Measurements from ENCODE around the gene FAM83D.
A peak's percentile ranks its signal among the peaks of the same experiment; 100 is the strongest.
"Not testable (repeated sequence)": the region's sequence is repeated elsewhere in the genome, so short reads cannot be mapped to it uniquely, and the experiment has no call there.

Gene FAM83D

DNA sequence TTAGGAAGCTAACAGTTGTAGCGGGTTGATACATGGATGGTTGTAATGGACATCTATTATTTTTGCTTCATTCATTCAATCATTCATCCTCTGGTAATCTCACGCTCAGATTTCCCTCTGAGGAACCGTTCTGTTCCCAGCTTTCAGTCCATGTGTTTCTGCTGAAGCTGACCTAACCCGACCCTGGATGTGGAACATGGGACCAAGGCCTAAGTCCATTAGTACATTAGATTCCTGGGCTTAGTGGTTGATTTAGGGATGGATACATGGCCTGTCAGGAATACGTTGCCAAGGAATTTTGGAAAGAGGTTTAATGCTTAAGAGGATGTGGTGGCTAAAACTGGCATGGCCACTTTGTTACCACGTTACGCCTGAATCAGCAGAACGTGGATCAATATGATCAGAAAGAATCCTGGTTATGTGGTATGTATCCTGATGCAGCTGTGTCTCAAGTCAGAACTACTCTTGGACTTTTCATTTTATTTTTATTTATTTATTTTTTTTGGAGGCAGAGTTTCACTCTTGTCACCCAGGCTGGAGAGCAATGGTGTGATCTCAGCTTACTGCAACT lies 31.8 kb downstream of the FAM83D start:
- H3K4me1 Mint-ChIP-seq (ENCODE audit: low read depth): peaks cover 16% of the 10 kb centered on the region
- no peaks in the 10 kb centered on the region for H3K9me3 Mint-ChIP-seq
- no peaks in the 10 kb centered on the region for H3K27me3 Mint-ChIP-seq (ENCODE audit: low read depth)
- no peak overlapping the region for H3K4me3 Mint-ChIP-seq
- no peak overlapping the region for H3K27ac Mint-ChIP-seq
- peaks cover 6% of the 10 kb centered on the region for H3K36me3 Mint-ChIP-seq (ENCODE audit: low read depth)

DNA sequence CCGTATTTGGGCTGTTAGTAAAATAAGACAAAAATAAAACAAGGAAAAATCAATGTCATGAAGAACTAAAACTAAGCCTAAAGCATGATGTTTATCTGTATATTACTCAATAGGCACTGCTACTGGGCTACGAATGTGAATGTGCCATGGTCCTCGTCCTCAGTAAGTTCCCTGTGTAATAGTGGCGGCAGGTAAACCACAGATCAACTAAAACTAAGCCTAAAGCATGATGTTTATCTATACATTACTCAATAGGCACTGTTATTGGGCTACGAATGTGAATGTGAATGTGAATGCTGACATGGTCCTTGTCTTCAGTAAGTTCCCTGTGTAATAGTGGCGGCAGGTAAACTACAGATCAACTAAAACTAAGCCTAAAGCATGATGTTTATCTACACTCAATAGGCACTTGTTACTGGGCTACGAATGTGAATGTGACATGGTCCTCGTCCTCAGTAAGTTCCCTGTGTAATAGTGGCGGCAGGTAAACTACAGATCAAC lies 34.0 kb downstream of the FAM83D start:
- Mint-ChIP-seq H3K36me3 (ENCODE audit: low read depth) (peaks cover 11% of the 10 kb centered on the region), H3K4me1 (ENCODE audit: low read depth) (peaks cover 25% of the 10 kb centered on the region)
- H3K27me3 Mint-ChIP-seq (ENCODE audit: low read depth); H3K9me3 Mint-ChIP-seq; H3K27ac Mint-ChIP-seq; H3K4me3 Mint-ChIP-seq: not testable (repeated sequence)

DNA sequence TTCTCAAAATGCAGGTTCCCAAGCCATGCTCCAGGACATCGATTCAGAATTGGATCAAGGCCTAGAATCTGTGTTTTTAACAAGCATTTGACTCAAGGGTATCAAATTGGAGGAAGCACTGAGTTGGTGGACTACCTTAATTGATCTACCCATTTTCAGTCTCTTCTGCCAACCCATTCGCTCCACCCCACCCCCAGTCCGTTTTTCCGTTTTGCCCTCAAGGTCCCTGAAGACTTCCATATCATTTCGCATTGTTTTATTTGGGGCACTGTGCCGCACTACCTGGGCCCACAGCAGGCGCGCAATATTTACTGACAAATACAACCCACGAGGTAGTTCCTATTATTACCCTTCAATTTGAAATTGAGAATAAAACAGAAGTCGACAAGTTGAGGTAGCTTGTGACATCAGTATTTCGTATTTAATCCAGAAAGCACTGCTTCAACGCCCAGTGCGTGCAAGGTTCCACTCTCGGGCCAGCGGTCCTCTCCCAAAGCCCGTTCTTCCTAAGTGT lies 35.4 kb downstream of the FAM83D start:
- peak overlapping the region; percentile 91 for H3K4me3 Mint-ChIP-seq
- H3K27ac Mint-ChIP-seq: peak overlapping the region; percentile 94
- H3K36me3 Mint-ChIP-seq (ENCODE audit: low read depth): peaks cover 12% of the 10 kb centered on the region
- H3K9me3 Mint-ChIP-seq: no peaks in the 10 kb centered on the region
- H3K4me1 Mint-ChIP-seq (ENCODE audit: low read depth): peaks cover 26% of the 10 kb centered on the region
- no peaks in the 10 kb centered on the region for H3K27me3 Mint-ChIP-seq (ENCODE audit: low read depth)

DNA sequence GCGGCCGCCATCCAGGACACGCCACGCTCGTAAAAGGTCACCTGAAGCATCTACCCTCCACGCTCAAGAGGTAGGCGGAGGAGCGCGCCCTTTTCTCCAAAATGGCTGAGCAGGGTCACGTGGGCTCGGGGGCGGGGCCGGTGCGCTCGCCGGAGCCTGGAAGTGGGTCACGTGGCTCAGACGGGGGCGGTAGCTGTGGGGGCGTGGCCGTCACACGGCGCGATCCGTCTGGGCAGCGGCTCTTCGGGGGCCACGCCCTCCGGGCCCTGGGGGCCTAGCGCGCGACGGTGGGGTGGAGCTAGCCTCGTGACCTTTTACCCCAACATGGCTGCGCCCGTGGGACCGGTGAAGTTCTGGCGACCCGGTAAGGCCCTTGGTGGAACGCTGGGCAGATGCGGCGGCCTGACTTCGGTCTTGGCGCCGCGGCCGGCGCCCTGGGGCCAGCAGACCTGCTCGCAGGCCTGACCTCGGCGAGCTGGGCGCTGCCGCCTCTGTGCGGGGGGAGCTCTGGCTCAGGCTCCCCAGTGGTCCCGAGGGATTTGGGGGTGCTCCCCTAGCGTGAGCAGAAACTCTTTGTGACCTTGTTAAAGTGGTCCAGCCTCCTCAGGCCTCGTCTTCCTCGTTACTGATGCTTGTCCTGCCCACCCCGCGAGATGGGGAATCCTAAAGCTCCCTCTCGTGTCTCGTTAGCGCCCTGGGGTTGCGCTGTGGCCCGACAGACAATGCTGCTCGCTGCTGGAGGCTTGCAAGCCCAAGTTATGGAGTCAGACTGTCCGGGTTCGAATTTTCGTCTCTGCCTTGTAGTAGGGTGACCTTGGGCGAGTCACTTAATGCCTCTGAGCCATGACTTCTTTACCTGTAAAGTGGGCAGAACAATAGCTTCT lies 36.1 kb downstream of the FAM83D start, which contains the start of gene DHX35:
TSS of gene DHX35 (plus strand) at position 301 of the 884 bp plus-strand sequence. CDS start at position 325, 24 bp downstream.
- Mint-ChIP-seq H3K36me3 (ENCODE audit: low read depth) (peaks cover 12% of the 10 kb centered on the region), H3K4me1 (ENCODE audit: low read depth) (peaks cover 26% of the 10 kb centered on the region), H3K27me3 (ENCODE audit: low read depth) (no peaks in the 10 kb centered on the region), H3K27ac (peak within 1 kb of the TSS; percentile 94), H3K4me3 (peak within 1 kb of the TSS; percentile 92), H3K9me3 (no peaks in the 10 kb centered on the region)

DNA sequence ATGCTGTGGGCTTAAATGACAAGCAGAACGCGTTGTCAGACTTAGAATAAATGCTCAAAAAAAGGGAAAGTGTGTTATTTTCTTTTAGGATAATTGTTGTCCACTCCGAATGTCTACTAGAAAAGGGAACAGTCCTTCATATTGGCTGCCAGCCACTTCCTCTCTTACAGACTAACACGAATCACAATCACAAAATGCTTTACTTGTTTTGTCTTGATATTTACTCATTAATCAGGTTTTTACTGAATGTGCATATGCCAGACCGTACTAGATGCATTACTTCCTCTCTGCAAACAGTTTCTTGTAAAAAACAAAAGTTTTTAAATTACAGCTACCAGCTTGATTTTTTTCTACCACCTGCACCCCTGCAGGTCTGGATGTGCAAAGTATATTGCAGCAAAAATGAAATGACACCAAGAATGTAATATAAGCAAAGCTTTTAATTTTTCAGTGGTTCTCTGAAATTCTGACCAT lies 36.7 kb downstream of the FAM83D start:
- H3K36me3 Mint-ChIP-seq (ENCODE audit: low read depth): peaks cover 12% of the 10 kb centered on the region
- peak overlapping the region; percentile 92 for H3K4me3 Mint-ChIP-seq
- no peaks in the 10 kb centered on the region for H3K27me3 Mint-ChIP-seq (ENCODE audit: low read depth)
- no peaks in the 10 kb centered on the region for H3K9me3 Mint-ChIP-seq
- H3K4me1 Mint-ChIP-seq (ENCODE audit: low read depth): peaks cover 28% of the 10 kb centered on the region
- H3K27ac Mint-ChIP-seq: peak overlapping the region; percentile 82

DNA sequence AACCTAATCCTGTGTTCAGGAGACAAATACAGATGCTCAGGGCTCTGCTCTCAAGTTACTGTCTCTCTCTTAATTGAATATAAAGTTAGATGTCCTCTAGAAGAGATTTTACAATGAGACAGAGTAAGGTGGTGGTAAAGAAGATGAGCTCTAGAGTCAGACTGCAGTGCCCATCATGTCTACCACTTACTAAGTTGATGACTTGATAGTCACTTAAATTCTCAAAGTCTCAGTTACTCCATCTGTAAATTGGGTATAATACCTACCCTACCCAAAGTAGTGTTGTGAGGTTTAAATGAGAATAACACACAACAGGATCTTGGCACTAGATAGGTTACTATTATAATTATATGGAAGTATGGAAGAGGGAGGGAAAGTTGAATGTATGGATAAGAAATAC lies 37.5 kb downstream of the FAM83D start:
- Mint-ChIP-seq H3K4me1 (ENCODE audit: low read depth) (peaks cover 28% of the 10 kb centered on the region), H3K27ac (no peak overlapping the region), H3K36me3 (ENCODE audit: low read depth) (peaks cover 12% of the 10 kb centered on the region), H3K9me3 (no peaks in the 10 kb centered on the region), H3K27me3 (ENCODE audit: low read depth) (no peaks in the 10 kb centered on the region), H3K4me3 (no peak overlapping the region)

DNA sequence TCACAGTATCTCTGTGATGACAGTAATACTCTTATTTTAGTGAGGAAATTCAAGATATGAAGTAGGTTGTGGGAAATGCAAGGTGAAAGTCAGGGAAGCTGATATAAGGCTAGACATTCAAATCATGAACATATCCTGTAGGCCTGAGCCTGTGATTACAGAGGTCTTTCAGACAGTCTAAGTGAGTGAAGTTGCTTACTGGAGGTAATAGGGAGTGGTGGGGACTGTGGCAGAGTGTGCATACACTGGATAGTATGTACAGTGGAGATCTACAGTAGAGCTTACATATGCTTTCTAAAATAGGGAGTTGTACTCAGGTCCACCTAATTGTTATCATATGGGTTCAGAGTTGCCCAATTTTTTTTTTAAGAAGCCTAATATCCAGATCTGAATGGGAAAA lies 39.0 kb downstream of the FAM83D start:
- Mint-ChIP-seq H3K27me3 (ENCODE audit: low read depth) (no peaks in the 10 kb centered on the region), H3K4me3 (no peak overlapping the region), H3K4me1 (ENCODE audit: low read depth) (peaks cover 28% of the 10 kb centered on the region), H3K36me3 (ENCODE audit: low read depth) (peaks cover 15% of the 10 kb centered on the region), H3K27ac (no peak overlapping the region), H3K9me3 (no peaks in the 10 kb centered on the region)

DNA sequence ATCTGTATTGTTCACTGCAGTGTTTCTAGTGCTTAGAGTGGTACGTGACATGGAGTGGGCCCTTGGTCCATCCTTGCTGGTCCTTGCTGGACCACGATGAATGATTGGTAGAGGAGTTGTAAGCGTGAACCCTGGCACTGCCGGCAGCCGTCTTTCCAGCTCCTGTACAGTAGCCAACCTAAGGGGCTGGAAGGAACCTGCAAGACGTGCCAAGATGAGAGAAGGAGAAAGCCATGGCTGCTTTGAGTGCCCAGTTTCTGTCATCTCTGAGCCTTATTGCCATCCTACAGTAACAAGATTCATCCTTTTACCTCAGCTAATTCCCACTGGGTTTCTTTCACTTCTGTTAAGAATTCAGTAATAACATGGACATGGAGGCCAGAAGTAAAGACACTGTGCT lies 41.9 kb downstream of the FAM83D start:
- Mint-ChIP-seq H3K4me3 (no peak overlapping the region), H3K9me3 (no peaks in the 10 kb centered on the region), H3K4me1 (ENCODE audit: low read depth) (peaks cover 13% of the 10 kb centered on the region), H3K27me3 (ENCODE audit: low read depth) (no peaks in the 10 kb centered on the region), H3K27ac (no peak overlapping the region), H3K36me3 (ENCODE audit: low read depth) (peaks cover 19% of the 10 kb centered on the region)

DNA sequence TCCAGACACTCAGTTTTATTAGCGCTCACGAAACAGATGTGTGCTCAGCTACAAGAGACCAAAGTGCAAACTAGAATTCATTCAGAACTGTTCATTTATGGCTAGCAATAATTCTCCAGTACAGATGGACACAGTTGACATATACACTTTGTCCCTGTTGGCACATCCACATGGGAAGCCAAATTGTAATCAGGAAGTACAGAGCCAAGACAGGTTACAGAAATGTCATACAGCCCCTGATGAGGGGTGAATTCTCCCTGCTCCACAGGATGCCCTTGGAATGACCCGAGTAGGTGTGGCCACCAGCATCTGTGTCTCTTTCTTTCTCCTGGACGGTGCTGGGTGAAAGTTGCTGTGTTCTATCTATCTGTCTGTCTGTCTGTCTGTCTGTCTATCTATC lies 43.5 kb downstream of the FAM83D start:
- no peaks in the 10 kb centered on the region for H3K9me3 Mint-ChIP-seq
- peaks cover 6% of the 10 kb centered on the region for H3K4me1 Mint-ChIP-seq (ENCODE audit: low read depth)
- no peak overlapping the region for H3K27ac Mint-ChIP-seq
- H3K4me3 Mint-ChIP-seq: no peak overlapping the region
- H3K36me3 Mint-ChIP-seq (ENCODE audit: low read depth): peaks cover 19% of the 10 kb centered on the region
- no peaks in the 10 kb centered on the region for H3K27me3 Mint-ChIP-seq (ENCODE audit: low read depth)

DNA sequence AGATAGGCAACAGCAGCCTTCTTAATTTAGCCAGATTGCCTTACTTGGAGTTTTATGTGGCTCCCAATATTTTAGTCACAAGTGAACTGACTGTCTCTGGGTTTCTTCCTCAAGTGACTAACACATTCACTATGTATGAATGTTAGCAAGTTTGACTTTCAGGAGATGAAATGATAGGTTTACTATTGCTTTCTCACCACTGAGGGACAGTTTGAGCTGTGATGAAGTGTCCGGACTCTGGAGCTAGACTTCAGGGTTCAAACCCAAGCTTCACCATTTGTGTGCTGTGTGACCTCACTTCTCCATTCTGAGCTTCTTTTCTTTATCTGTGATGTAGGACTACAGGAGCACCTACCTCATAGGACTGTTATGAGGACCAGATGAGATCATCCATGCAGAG lies 44.1 kb downstream of the FAM83D start:
- Mint-ChIP-seq H3K27ac (no peak overlapping the region), H3K4me1 (ENCODE audit: low read depth) (peaks cover 2% of the 10 kb centered on the region), H3K36me3 (ENCODE audit: low read depth) (peaks cover 15% of the 10 kb centered on the region)

DNA sequence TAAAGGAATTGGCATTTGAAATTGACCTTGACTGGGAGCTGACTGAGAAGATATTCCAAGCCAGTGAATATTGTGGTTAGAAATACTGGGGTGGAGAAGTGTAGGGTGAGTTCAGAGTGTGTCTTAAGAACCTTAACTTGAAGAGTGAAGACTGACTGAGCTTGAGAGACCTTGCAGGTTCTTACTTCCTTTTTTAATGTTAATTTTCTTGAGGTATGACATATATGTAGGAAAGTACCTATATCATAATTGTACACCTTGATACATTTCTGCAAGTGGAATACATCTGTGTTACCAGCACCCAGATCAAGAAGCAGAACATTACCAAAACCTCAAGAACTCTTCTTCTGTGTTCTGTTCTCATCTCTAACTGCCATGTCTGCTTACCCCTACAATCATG lies 46.9 kb downstream of the FAM83D start:
- H3K27me3 Mint-ChIP-seq (ENCODE audit: low read depth): no peaks in the 10 kb centered on the region
- peaks cover 15% of the 10 kb centered on the region for H3K36me3 Mint-ChIP-seq (ENCODE audit: low read depth)
- no peak overlapping the region for H3K27ac Mint-ChIP-seq
- no peaks in the 10 kb centered on the region for H3K9me3 Mint-ChIP-seq
- no peak overlapping the region for H3K4me3 Mint-ChIP-seq
- H3K4me1 Mint-ChIP-seq (ENCODE audit: low read depth): no peaks in the 10 kb centered on the region

More for the DNA sequence above, 44.1 kb downstream of the FAM83D start:
- Mint-ChIP-seq H3K9me3 (no peaks in the 10 kb centered on the region), H3K4me3 (no peak overlapping the region), H3K27me3 (ENCODE audit: low read depth) (no peaks in the 10 kb centered on the region)

DNA sequence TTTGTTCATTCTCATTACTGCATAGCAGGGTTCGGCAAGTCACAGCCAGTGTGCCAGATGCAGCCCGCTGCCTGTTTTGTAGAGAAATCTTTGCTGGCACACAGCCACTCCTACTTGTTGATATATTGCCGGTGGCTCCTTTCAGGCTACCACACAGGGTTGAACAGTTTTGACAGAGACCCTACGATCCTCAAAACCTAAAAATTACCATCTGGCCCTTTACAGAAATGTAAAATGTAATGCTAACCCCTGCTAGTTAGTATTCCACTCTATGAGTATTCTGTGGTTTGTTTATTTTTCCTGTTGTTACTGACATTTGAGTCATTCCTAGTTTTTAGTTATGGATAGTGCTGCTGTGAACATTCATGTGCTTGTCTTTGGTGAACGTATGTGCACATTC lies 47.4 kb downstream of the FAM83D start:
- Mint-ChIP-seq H3K36me3 (ENCODE audit: low read depth) (peaks cover 15% of the 10 kb centered on the region), H3K4me1 (ENCODE audit: low read depth) (no peaks in the 10 kb centered on the region), H3K9me3 (no peaks in the 10 kb centered on the region), H3K4me3 (no peak overlapping the region), H3K27me3 (ENCODE audit: low read depth) (no peaks in the 10 kb centered on the region), H3K27ac (no peak overlapping the region)

DNA sequence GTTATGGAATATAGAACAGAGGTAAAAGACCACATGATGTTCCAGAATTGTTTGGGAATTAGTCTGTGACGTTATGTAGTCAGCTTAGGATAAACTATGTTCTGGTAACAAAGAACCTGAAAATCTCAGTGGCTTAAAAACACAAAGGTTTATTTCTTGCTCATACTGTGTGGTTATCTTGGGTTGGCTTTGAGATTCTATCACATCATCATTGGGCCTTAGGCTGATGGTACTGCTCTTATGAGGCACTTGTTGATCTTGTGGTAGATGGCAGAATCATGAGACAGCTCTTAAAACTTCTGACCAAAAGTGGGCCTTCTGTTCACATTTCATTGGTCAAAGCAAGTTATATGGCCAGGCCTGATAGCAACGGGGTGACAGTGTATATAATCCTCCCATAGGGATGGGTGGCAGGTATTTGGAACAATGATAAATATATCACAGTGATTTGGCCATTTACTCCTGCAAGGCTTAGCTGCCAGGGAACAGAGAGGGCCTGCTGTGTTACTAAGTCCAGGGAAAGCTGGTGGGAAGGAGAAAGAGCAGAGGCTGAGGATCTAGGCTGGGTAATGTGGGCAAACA lies 49.4 kb downstream of the FAM83D start:
- H3K36me3 Mint-ChIP-seq (ENCODE audit: low read depth): peaks cover 8% of the 10 kb centered on the region
- H3K4me1 Mint-ChIP-seq (ENCODE audit: low read depth): no peaks in the 10 kb centered on the region
- H3K27ac Mint-ChIP-seq: no peak overlapping the region
- no peaks in the 10 kb centered on the region for H3K9me3 Mint-ChIP-seq
- no peaks in the 10 kb centered on the region for H3K27me3 Mint-ChIP-seq (ENCODE audit: low read depth)
- H3K4me3 Mint-ChIP-seq: no peak overlapping the region

DNA sequence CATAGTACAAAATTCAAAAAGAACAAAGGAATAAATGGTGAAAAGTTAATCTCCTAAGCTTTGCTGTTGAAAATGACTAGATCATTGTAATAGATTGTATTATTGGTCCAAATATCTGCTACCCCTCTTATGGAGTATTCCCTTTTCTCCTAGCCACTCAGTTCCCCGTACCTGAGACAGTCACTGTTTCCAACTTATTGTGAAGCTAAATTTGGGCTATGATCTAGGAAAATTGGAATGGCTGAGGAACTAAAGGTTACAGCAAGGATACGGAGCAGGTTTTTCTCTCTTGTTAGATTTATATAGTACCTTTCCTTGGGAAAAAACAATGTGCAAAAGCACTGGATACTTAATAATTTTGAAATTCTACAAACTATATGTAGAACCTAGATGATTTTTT lies 53.2 kb downstream of the FAM83D start:
- Mint-ChIP-seq H3K4me1 (ENCODE audit: low read depth) (peaks cover 5% of the 10 kb centered on the region), H3K9me3 (no peaks in the 10 kb centered on the region), H3K4me3 (no peak overlapping the region), H3K27me3 (ENCODE audit: low read depth) (no peaks in the 10 kb centered on the region), H3K36me3 (ENCODE audit: low read depth) (peaks cover 4% of the 10 kb centered on the region), H3K27ac (no peak overlapping the region)
